PFSK-1 (cell line): ENCODE results near the gene MYO5B.

ENCODE experiments used
- FOXP2 ChIP-seq: optimal IDR thresholded peaks from 2 replicates; pipeline ENCODE3; 2011; ENCODE audit warnings: borderline replicate concordance, control low read depth, inconsistent platforms; ENCODE audit not compliant: insufficient read depth; ENCODE audit errors: extremely low read length, extremely low read depth
- POLR2AphosphoS5 ChIP-seq: IDR thresholded peaks from 2 replicates; pipeline ENCODE4 v1.6.1; 2012; ENCODE audit warnings: low read depth, mild to moderate bottlenecking, control low read depth, low read length, moderate library complexity
- TF ChIP-seq, protein P1 (sequence below), 2 experiments: IDR thresholded peaks; 2 replicates each; pipeline versions ENCODE4 v1.6.1 to v1.8.0; 2011 to 2012; ENCODE audit warnings: low read depth in 2 of 2, low read length in 2 of 2, control low read depth in 1 of 2, inconsistent platforms in 1 of 2, mild to moderate bottlenecking in 1 of 2, moderate library complexity in 1 of 2; ENCODE audit not compliant: insufficient read depth in 1 of 2

DNA sequence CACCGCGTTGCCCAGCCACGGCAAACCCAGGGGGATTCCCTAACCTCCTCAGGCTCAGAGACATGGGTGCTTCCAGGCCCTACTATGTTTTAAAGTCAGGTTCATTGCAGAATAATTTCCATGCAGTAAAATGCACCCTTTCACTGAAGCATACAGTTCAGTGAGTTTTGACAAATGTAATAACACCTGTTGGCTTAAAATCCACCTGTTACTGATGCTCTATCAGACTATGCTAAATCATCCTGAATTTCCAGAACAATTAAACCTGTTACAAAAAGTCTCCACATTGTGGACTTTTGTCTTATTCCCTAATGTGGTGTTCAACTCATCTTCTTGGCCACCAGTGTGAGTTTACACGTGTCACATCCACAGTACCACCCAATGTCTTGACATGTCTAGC, 234.6 kb downstream of the MYO5B start:
- TF ChIP-seq FOXP2 (no peak), POLR2AphosphoS5 (no peak)
- TF ChIP-seq, protein P1, sequence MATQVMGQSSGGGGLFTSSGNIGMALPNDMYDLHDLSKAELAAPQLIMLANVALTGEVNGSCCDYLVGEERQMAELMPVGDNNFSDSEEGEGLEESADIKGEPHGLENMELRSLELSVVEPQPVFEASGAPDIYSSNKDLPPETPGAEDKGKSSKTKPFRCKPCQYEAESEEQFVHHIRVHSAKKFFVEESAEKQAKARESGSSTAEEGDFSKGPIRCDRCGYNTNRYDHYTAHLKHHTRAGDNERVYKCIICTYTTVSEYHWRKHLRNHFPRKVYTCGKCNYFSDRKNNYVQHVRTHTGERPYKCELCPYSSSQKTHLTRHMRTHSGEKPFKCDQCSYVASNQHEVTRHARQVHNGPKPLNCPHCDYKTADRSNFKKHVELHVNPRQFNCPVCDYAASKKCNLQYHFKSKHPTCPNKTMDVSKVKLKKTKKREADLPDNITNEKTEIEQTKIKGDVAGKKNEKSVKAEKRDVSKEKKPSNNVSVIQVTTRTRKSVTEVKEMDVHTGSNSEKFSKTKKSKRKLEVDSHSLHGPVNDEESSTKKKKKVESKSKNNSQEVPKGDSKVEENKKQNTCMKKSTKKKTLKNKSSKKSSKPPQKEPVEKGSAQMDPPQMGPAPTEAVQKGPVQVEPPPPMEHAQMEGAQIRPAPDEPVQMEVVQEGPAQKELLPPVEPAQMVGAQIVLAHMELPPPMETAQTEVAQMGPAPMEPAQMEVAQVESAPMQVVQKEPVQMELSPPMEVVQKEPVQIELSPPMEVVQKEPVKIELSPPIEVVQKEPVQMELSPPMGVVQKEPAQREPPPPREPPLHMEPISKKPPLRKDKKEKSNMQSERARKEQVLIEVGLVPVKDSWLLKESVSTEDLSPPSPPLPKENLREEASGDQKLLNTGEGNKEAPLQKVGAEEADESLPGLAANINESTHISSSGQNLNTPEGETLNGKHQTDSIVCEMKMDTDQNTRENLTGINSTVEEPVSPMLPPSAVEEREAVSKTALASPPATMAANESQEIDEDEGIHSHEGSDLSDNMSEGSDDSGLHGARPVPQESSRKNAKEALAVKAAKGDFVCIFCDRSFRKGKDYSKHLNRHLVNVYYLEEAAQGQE (IDR thresholded peaks at IDR 0.05; ENCODE audit: insufficient read depth in 1 of 2, low read depth in 2 of 2, low read length in 2 of 2), result no peak
